GM19438 (cell line): ENCODE data around the gene AUTS2.

Experiments
- ATAC-seq: cut with Tn5 transposase; IDR thresholded peaks from one replicate; pipeline ENCODE4 v1.9.1; 2021; ENCODE audit warnings: low read depth; ENCODE audit not compliant: unreplicated experiment

The AUTS2 gene

DNA sequence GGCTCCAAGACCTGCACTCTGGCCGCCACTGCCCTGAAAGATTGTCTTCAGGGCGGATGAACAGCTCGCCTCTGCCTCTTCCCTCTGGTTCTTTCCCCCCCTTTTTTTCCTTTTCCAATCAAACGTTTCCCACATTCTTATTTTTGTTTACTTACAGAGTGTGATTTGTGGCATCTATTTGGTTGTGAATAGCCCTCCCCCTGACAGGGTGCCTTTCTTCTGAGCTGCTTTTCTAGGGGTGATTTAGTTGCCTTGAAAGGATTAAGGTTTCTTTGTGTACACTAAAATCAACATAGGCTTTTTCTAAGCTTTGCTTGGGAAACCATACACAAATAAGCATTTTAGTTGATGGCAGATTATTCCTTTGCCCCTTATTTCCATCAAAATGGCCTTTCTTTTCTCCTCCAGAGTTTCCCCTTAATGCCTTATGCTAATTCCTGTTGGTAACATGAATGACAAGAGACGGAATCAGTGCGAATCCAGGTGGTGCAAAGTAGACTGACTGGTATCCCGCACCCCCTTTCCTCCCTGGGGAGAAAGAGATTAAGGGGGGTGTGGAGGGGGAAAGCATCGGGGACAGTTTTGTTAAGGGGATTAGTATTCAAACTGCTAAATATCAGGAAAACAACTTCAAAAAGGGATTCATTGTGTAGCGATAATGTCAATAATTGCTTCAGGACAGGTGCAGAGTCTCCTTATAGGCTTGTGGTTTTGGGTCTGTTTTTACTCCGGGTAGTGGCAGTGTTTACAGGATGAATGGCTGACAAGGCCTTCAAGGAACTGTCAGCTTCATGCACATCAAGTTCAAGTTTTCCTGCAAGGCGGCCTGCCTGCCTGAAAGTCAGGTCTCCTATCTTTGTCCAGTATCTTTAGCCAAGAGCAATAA is 1102.0 kb downstream of the AUTS2 start:
- ATAC-seq: no peak

- no peak for ATAC-seq
Observed at GRCh38 chr7:70700941-70701425, 1102.7 kb downstream of the AUTS2 start.

- ATAC-seq: no peak
Observed at GRCh38 chr7:70701477-70701876, 1103.2 kb downstream of the AUTS2 start.

GRCh38 chr7:70701991-70702390 is 1103.7 kb downstream of the AUTS2 start:
- no peak for ATAC-seq

DNA sequence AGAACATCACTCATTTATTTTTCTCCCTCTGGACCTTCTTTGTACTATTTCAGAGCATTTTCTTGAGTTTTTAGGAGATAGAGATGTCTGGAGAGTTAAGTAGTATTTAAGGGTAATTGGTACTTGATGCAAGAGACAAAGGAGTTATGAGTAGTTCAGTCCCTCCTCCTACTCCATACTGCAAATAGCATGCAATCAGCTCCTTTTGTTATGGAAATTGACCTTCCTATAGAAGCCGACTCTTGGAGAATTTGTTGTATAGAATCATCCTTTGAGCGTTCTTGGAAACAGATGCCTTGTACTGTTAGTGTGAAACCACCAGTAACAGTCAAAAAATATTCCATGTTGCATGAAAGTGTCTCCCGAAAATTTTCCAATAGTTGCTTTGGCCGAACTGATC is 1105.5 kb downstream of the AUTS2 start:
- no peak for ATAC-seq

- ATAC-seq: no peak
Observed at GRCh38 chr7:70704831-70705346, 1106.6 kb downstream of the AUTS2 start.

GRCh38 chr7:70706204-70706603 is 1107.9 kb downstream of the AUTS2 start:
- ATAC-seq: no peak

GRCh38 chr7:70706698-70707097 is 1108.4 kb downstream of the AUTS2 start:
- no peak for ATAC-seq

GRCh38 chr7:70707823-70708243 is 1109.6 kb downstream of the AUTS2 start:
- no peak for ATAC-seq

DNA sequence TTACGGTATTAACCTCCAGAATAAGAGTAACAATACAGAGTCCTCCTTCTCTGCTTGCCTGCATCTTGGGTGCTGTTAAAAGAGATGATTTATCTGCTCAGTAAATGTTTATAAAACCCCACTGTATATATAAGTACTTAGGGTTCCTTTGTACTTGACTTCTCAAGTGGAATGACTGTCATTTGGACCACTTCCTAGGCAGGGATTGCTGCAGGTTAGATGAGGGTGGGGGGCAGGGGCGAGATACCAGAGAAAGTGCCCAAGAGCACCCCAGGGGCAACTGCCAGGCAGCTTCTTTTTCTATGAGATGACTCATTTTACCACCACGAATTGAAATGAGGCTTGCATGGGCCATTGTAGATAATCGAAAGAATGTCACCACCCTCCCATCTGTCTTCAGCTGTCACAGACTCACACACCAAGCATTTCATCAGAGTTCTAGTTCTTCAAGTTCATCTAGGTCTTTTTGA is 1111.8 kb downstream of the AUTS2 start:
- ATAC-seq: no peak

DNA sequence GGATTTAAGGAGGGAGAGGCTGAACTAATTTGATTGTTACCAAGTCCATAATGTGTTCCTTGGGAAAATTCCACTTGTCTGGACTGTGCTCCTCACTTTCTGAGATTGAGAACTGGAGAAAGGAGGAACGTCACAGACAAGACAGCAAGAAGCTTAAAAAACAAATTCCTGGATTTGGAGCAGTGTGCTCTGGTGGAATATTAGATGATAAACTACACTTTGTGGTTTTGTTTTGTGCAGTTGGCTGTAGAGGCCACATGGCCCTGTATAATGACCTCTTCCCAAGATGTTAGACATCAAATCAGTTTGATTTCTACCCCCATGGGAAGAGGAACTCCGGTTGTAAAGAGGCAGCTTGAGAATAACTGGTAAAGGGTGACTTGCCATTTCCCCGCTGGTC is 1112.4 kb downstream of the AUTS2 start:
- ATAC-seq: no peak

DNA sequence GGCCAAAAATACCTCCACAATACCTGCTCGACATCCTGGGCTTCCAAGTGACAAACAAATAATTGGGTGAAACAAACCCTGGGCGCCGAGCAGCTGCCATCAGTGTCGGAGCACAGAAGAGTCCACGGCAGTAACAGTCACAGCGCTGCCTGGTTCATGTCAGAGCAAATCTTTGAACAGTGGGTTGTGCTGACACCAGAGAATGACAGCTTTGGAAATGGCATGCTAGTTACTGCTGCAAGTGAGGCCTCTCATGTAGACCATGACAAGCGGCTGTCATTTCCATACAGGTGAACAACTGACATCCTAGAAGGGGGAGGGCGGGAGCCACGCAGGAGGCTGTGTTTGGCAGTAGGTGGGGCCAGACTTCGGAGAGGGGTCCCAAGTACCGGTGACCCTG is 1113.2 kb downstream of the AUTS2 start:
- ATAC-seq: no peak

DNA sequence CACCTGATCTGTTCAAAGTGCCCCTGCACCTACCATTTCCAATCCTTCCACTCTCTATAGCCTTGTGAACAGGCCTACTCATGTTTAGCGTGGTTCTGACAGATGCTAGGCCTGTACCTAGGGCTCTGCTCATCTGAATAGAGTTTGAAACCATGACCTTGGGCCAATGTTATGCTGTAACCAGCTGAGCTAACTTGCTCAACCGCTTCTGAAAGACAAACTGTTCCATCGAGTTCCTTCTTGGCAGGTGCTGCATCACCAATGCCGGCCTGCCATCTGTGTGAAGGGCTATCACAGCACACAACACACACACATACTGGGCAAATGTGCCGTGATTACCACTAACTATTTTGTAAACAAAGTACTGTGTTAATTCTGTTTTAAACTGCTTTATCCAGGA is 1114.7 kb downstream of the AUTS2 start:
- ATAC-seq: no peak

- no peak for ATAC-seq
Observed at GRCh38 chr7:70714506-70715038, 1116.3 kb downstream of the AUTS2 start.

DNA sequence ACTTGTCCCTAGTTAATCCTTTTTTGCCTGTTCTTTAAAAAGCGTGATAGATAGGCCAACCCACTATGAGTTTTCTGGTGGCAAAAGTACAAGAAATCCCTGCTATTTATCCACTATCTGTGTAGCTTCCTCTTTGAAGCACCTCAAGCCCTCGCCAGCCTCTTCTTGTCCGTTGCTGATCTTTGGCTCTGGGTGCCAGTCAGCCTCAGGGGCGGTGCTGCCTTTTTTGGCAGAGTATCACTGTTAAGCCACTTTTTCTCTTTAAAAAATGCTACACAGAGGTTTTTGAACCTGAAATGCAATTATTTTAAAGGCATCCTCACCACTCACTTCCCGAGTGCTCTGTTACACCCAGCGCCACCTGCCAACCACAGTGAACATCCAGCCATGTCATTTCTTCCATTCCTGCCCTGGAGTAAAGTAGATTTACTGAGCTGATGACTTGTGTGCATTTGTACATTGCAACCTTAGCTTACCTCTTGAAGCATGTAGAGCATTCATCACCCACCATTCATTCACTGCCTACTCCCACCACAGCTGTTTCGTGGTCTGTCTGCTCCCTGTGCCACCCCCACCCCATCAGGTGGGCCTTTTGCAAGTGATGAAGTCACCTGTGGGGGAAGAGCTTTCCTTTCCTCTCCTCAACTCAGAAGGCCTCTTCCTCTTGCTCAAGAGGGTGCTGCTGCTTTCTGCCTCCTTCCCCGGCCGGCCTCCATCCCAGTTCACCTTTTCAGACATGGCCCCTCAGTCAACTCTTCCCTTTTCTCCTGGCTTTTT is 1119.5 kb downstream of the AUTS2 start:
- ATAC-seq: no peak

GRCh38 chr7:70719125-70719524 is 1120.8 kb downstream of the AUTS2 start:
- no peak for ATAC-seq

DNA sequence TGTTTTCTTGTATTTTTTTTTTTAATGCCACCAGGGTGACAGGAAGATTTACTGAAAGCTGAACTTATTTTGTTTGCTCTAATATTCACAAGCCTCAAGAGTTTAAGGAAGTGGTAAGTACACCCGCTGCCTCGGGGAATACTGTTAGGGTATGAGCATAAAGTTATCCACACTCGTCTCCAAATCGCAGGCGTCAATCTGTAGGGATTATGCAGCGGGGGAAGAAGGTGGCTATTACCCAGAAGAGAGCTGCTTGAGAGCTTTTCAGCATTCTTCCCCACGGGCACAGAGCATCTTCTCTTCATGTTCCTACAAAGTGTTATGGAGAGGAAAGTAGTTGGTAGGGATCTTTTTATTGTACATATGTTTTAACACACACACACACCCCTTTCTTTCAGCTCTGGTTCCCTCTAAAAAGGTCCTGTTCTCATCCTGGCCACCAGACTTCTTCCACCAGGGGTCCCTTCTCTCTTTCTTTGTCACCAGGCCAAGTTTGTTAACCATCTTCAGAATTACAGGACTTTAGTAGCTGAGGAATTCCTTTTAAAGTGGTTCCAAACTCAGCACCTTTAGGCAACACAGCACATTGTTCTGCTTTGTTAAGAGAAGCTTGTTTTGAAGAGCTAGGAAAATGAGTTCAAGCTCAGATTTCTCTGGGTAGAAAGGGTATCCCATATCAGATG is 1122.1 kb downstream of the AUTS2 start:
- ATAC-seq: no peak

GRCh38 chr7:70721500-70721899 is 1123.2 kb downstream of the AUTS2 start:
- ATAC-seq: no peak

GRCh38 chr7:70723339-70723738 is 1125.1 kb downstream of the AUTS2 start:
- no peak for ATAC-seq

DNA sequence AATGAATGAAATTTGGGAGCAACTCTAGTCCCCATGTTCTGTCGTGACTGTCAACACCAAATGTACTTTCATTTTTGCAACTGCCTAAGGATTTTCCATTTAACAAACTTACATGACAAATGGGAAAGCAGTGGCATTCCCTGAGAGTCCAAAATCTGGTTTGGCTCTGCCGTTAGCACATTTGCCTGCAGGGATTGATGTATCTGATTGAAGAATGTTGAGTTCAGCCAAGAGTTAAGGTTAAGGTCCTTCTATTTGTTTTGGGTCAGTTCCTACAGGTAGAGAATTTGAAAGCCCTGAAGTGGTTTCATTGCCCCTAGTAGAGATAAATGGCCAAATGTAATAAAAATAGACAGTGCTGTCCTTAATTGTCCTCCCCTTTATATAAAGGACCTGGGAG is 1127.2 kb downstream of the AUTS2 start:
- no peak for ATAC-seq
